ENCODE results near the gene PPT1.

PPT1 gene

GRCh38 chr1:40057310-40058030 is 39.6 kb downstream of the PPT1 start:
- in situ Hi-C loops (cut with MboI; ENCODE audit: low sequenced_read_pairs), result no loop called here
- Histone ChIP-seq H3K9me3 (no peaks in the 10 kb centered on the region), H3K27me3 (ENCODE audit: low read depth) (no peaks in the 10 kb centered on the region), H3K4me1 (no peaks in the 10 kb centered on the region; the same call in 1 of the 2 replicates), H3K36me3 (replicated peaks) (peaks cover 31% of the 10 kb centered on the region), H3K4me3 (no peak overlapping the region)
- no peak for DNase-seq (ENCODE audit: low spot score in 2 of 2)

- DNase-seq (ENCODE audit: low spot score in 2 of 2), result no peak
- peaks cover 30% of the 10 kb centered on the region for H3K36me3 ChIP-seq (replicated peaks)
- H3K9me3 ChIP-seq, result no peaks in the 10 kb centered on the region
- in situ Hi-C loops (cut with MboI; ENCODE audit: low sequenced_read_pairs), result no loop called here
- no peak overlapping the region for H3K4me3 ChIP-seq
- no peaks in the 10 kb centered on the region; the same call in 1 of the 2 replicates for H3K4me1 ChIP-seq
- H3K27me3 ChIP-seq (ENCODE audit: low read depth), result no peaks in the 10 kb centered on the region
These were observed 40.3 kb downstream of the PPT1 start for GRCh38 chr1:40056519-40057309.

- DNase-seq (ENCODE audit: low spot score in 2 of 2), result no peak
- no peak overlapping the region for H3K4me3 ChIP-seq
- no peaks in the 10 kb centered on the region; the same call in 1 of the 2 replicates for H3K4me1 ChIP-seq
- H3K9me3 ChIP-seq, result no peaks in the 10 kb centered on the region
- no peaks in the 10 kb centered on the region for H3K27me3 ChIP-seq (ENCODE audit: low read depth)
- in situ Hi-C loops (cut with MboI; ENCODE audit: low sequenced_read_pairs), result no loop called here
- H3K36me3 ChIP-seq (replicated peaks), result peaks cover 5% of the 10 kb centered on the region
These were observed 43.7 kb downstream of the PPT1 start for GRCh38 chr1:40053138-40053887.

GRCh38 chr1:40050863-40051262 is 46.2 kb downstream of the PPT1 start:
- no peak overlapping the region for H3K4me3 ChIP-seq
- H3K4me1 ChIP-seq, result no peaks in the 10 kb centered on the region
- H3K9me3 ChIP-seq, result no peaks in the 10 kb centered on the region
- no peak for DNase-seq (ENCODE audit: low spot score in 2 of 2)
- peaks cover 5% of the 10 kb centered on the region for H3K36me3 ChIP-seq (replicated peaks)
- no peaks in the 10 kb centered on the region for H3K27me3 ChIP-seq (ENCODE audit: low read depth)
- in situ Hi-C loops (cut with MboI; ENCODE audit: low sequenced_read_pairs), result no loop called here

GRCh38 chr1:40049725-40050124 is 47.3 kb downstream of the PPT1 start:
- no peaks in the 10 kb centered on the region for H3K27me3 ChIP-seq (ENCODE audit: low read depth)
- H3K4me1 ChIP-seq, result no peaks in the 10 kb centered on the region
- DNase-seq (ENCODE audit: low spot score in 2 of 2), result no peak
- in situ Hi-C loops (cut with MboI; ENCODE audit: low sequenced_read_pairs), result no loop called here
- no peaks in the 10 kb centered on the region for H3K9me3 ChIP-seq
- no peak overlapping the region for H3K4me3 ChIP-seq
- peaks cover 5% of the 10 kb centered on the region for H3K36me3 ChIP-seq (replicated peaks)

GRCh38 chr1:40047769-40048168 is 49.3 kb downstream of the PPT1 start:
- in situ Hi-C loops (cut with MboI; ENCODE audit: low sequenced_read_pairs), result no loop called here
- DNase-seq (ENCODE audit: low spot score in 2 of 2), result no peak
- Histone ChIP-seq H3K4me1 (no peaks in the 10 kb centered on the region), H3K4me3 (no peak overlapping the region), H3K27me3 (ENCODE audit: low read depth) (no peaks in the 10 kb centered on the region), H3K9me3 (no peaks in the 10 kb centered on the region), H3K36me3 (replicated peaks) (peaks cover 8% of the 10 kb centered on the region)

GRCh38 chr1:40047276-40047675 is 49.8 kb downstream of the PPT1 start:
- Histone ChIP-seq H3K36me3 (replicated peaks) (peaks cover 11% of the 10 kb centered on the region), H3K4me1 (peaks cover under 1% of the 10 kb centered on the region; the same call in 1 of the 2 replicates)
- in situ Hi-C loops (cut with MboI; ENCODE audit: low sequenced_read_pairs), result no loop called here

GRCh38 chr1:40045766-40046165 is 51.3 kb downstream of the PPT1 start:
- no peaks in the 10 kb centered on the region for H3K9me3 ChIP-seq
- DNase-seq (ENCODE audit: low spot score in 2 of 2), result no peak
- in situ Hi-C loops (cut with MboI; ENCODE audit: low sequenced_read_pairs), result no loop called here
- peaks cover 7% of the 10 kb centered on the region; the same call in 1 of the 2 replicates for H3K4me1 ChIP-seq
- H3K4me3 ChIP-seq, result no peak overlapping the region
- peaks cover 10% of the 10 kb centered on the region for H3K36me3 ChIP-seq (replicated peaks)
- no peaks in the 10 kb centered on the region for H3K27me3 ChIP-seq (ENCODE audit: low read depth)

More at GRCh38 chr1:40047276-40047675, 49.8 kb downstream of the PPT1 start:
- DNase-seq (ENCODE audit: low spot score in 2 of 2), result no peak
- H3K4me3 ChIP-seq, result no peak overlapping the region
- no peaks in the 10 kb centered on the region for H3K9me3 ChIP-seq
- H3K27me3 ChIP-seq (ENCODE audit: low read depth), result no peaks in the 10 kb centered on the region

- in situ Hi-C loops (cut with MboI; ENCODE audit: low sequenced_read_pairs), result no loop called here
- peaks cover 7% of the 10 kb centered on the region; the same call in 1 of the 2 replicates for H3K4me1 ChIP-seq
These were observed 51.9 kb downstream of the PPT1 start for GRCh38 chr1:40045182-40045581.

GRCh38 chr1:40044110-40044509 is 52.9 kb downstream of the PPT1 start:
- in situ Hi-C loops (cut with MboI; ENCODE audit: low sequenced_read_pairs), result no loop called here
- H3K9me3 ChIP-seq, result no peaks in the 10 kb centered on the region
- H3K27me3 ChIP-seq (ENCODE audit: low read depth), result no peaks in the 10 kb centered on the region
- H3K36me3 ChIP-seq (replicated peaks), result peaks cover 12% of the 10 kb centered on the region
- H3K4me1 ChIP-seq, result peaks cover 7% of the 10 kb centered on the region; the same call in 1 of the 2 replicates
- DNase-seq (ENCODE audit: low spot score in 2 of 2), result no peak
- no peak overlapping the region for H3K4me3 ChIP-seq

More at GRCh38 chr1:40045182-40045581, 51.9 kb downstream of the PPT1 start:
- no peak for DNase-seq (ENCODE audit: low spot score in 2 of 2)
- Histone ChIP-seq H3K9me3 (no peaks in the 10 kb centered on the region), H3K27me3 (ENCODE audit: low read depth) (no peaks in the 10 kb centered on the region), H3K4me3 (no peak overlapping the region), H3K36me3 (replicated peaks) (peaks cover 12% of the 10 kb centered on the region)

- Histone ChIP-seq H3K36me3 (replicated peaks) (peaks cover 12% of the 10 kb centered on the region), H3K4me3 (peak overlapping the region; percentile 94; the same call in 1 of the 2 replicates), H3K4me1 (peaks cover 7% of the 10 kb centered on the region; the same call in 1 of the 2 replicates)
These were observed 54.7 kb downstream of the PPT1 start for GRCh38 chr1:40042341-40042740.

GRCh38 chr1:40041466-40041838 is 55.6 kb downstream of the PPT1 start:
- Histone ChIP-seq H3K9me3 (no peaks in the 10 kb centered on the region), H3K4me3 (peak overlapping the region; percentile 94), H3K4me1 (peaks cover 7% of the 10 kb centered on the region; the same call in 1 of the 2 replicates), H3K36me3 (replicated peaks) (peaks cover 12% of the 10 kb centered on the region), H3K27me3 (ENCODE audit: low read depth) (no peaks in the 10 kb centered on the region)
- in situ Hi-C loops (cut with MboI; ENCODE audit: low sequenced_read_pairs), result no loop called here
- DNase-seq (ENCODE audit: low spot score in 2 of 2), result no peak

More at GRCh38 chr1:40042341-40042740, 54.7 kb downstream of the PPT1 start:
- no peaks in the 10 kb centered on the region for H3K9me3 ChIP-seq
- in situ Hi-C loops (cut with MboI; ENCODE audit: low sequenced_read_pairs), result no loop called here
- no peaks in the 10 kb centered on the region for H3K27me3 ChIP-seq (ENCODE audit: low read depth)
- DNase-seq (ENCODE audit: low spot score in 2 of 2), result no peak

All from HAP-1 (cell line).